ENCODE data around the gene UMODL1.

- TF ChIP-seq CTCF (IDR thresholded peaks at IDR 0.05 in 8 of 11, conservative IDR thresholded peaks at IDR 0.05 in 3 of 11), result no peak
- no peak for TF ChIP-seq POLR2AphosphoS5 (IDR thresholded peaks at IDR 0.05)
- no peak for TF ChIP-seq POLR2A (IDR thresholded peaks at IDR 0.05)
These were observed 44.1 kb downstream of the UMODL1 start for GRCh38 chr21:42115136-42115683.
